Stimulated activated CD8-positive, alpha-beta memory T cell treated with anti-CD3 and anti-CD28 coated beads, Interleukin-2, amount 100 ng/mL, for 48 hours (primary cell): ENCODE data around the gene AKR1E2.
"Not testable (repeated sequence)": the region's sequence is repeated elsewhere in the genome, so short reads cannot be mapped to it uniquely, and the experiment has no call there.

Experiments
- DNase-seq, 2 donors: peaks; one replicate each; pipeline ENCODE4 v3.0.0-alpha.2; 2020; ENCODE audit warnings: low read depth in 2 of 2

Gene AKR1E2

GRCh38 chr10:4813496-4813895 lies 12.5 kb upstream of the AKR1E2 start:
- no peak for DNase-seq

GRCh38 chr10:4815646-4816180 lies 10.3 kb upstream of the AKR1E2 start:
- DNase-seq = not testable (repeated sequence)

GRCh38 chr10:4816966-4817365 lies 9.0 kb upstream of the AKR1E2 start:
- no peak for DNase-seq

- no peak for DNase-seq
These were observed 6.9 kb upstream of the AKR1E2 start for GRCh38 chr10:4819067-4819466.

- DNase-seq = no peak
These were observed 6.3 kb upstream of the AKR1E2 start for GRCh38 chr10:4819707-4820106.

- no peak for DNase-seq
These were observed 5.1 kb upstream of the AKR1E2 start for GRCh38 chr10:4820804-4821401.

- no peak for DNase-seq
These were observed 3.8 kb upstream of the AKR1E2 start for GRCh38 chr10:4822208-4822607.

- no peak for DNase-seq
These were observed 1.2 kb upstream of the AKR1E2 start for GRCh38 chr10:4824791-4825310.

GRCh38 chr10:4825456-4825867 lies 545 bp upstream of the AKR1E2 start:
- no peak for DNase-seq

GRCh38 chr10:4826792-4827324 lies 851 bp downstream of the AKR1E2 start:
- DNase-seq = no peak

- DNase-seq = no peak
These were observed 2.0 kb downstream of the AKR1E2 start for GRCh38 chr10:4828005-4828404.

GRCh38 chr10:4830551-4830950 lies 4.5 kb downstream of the AKR1E2 start:
- no peak for DNase-seq

- no peak for DNase-seq
These were observed 5.1 kb downstream of the AKR1E2 start for GRCh38 chr10:4831091-4831490.

GRCh38 chr10:4833286-4833685 lies 7.3 kb downstream of the AKR1E2 start:
- DNase-seq = no peak

- no peak for DNase-seq
These were observed 8.9 kb downstream of the AKR1E2 start for GRCh38 chr10:4834898-4835405.

GRCh38 chr10:4835494-4835918 lies 9.5 kb downstream of the AKR1E2 start:
- DNase-seq = no peak

GRCh38 chr10:4836416-4836969 lies 10.5 kb downstream of the AKR1E2 start:
- no peak for DNase-seq

GRCh38 chr10:4837551-4837950 lies 11.5 kb downstream of the AKR1E2 start:
- no peak for DNase-seq

- DNase-seq = no peak
These were observed 12.7 kb downstream of the AKR1E2 start for GRCh38 chr10:4838743-4839142.

GRCh38 chr10:4839353-4839752 lies 13.3 kb downstream of the AKR1E2 start:
- no peak for DNase-seq

- no peak for DNase-seq
These were observed 14.1 kb downstream of the AKR1E2 start for GRCh38 chr10:4840151-4840550.

GRCh38 chr10:4843525-4844180 lies 17.6 kb downstream of the AKR1E2 start:
- no peak for DNase-seq
